ENCODE measurements around the gene FOXJ3.

The FOXJ3 gene

DNA sequence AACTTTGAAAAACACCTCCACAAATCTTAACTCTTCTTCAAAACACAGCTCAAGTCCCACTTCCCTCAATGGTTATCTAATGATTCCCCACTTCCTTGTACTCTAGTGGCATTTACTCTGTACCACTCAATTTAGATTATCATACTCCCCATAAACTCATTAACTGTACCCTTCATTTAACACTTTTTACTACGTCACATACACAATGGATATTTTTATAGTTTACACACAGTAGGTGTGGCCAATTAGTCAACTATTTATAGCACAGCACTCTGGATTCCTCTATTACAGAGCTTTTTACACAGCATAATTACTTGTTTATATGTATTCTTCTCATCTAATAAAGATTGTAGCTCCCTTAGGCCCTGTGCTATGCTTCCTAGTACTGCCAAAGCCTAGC lies 62.1 kb downstream of the FOXJ3 start:
- TF ChIP-seq, protein P1, sequence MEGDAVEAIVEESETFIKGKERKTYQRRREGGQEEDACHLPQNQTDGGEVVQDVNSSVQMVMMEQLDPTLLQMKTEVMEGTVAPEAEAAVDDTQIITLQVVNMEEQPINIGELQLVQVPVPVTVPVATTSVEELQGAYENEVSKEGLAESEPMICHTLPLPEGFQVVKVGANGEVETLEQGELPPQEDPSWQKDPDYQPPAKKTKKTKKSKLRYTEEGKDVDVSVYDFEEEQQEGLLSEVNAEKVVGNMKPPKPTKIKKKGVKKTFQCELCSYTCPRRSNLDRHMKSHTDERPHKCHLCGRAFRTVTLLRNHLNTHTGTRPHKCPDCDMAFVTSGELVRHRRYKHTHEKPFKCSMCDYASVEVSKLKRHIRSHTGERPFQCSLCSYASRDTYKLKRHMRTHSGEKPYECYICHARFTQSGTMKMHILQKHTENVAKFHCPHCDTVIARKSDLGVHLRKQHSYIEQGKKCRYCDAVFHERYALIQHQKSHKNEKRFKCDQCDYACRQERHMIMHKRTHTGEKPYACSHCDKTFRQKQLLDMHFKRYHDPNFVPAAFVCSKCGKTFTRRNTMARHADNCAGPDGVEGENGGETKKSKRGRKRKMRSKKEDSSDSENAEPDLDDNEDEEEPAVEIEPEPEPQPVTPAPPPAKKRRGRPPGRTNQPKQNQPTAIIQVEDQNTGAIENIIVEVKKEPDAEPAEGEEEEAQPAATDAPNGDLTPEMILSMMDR (conservative IDR thresholded peaks at IDR 0.05; ENCODE audit: low read depth, low read length) = no peak
- no peak for DNase-seq (ENCODE audit: low read depth)
- no peak overlapping the region for H3K4me3 ChIP-seq (ENCODE audit: low read depth, low read length)

DNA sequence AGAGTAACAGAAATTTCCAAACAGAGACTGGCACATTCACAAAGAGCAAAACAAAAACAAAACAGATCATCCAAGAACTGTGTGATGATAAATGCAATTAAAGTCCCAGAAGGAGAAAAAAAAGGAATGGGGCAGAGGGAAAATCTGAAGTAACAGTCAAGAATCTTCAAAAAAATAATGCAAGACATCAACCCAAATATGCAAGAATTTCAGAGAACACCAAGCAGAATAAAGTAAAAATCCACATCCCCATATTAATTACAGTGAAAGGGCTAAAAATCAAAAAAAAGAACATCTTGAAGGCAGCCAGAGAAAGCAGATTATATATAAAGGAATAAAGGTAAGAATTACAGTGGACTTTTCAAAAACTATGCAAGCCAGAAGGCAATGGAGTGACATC lies 67.1 kb downstream of the FOXJ3 start:
- no peak for DNase-seq (ENCODE audit: low read depth)
- no peak overlapping the region for H3K4me3 ChIP-seq (ENCODE audit: low read depth, low read length)
- TF ChIP-seq, protein P1 (conservative IDR thresholded peaks at IDR 0.05; ENCODE audit: low read depth, low read length) = no peak

DNA sequence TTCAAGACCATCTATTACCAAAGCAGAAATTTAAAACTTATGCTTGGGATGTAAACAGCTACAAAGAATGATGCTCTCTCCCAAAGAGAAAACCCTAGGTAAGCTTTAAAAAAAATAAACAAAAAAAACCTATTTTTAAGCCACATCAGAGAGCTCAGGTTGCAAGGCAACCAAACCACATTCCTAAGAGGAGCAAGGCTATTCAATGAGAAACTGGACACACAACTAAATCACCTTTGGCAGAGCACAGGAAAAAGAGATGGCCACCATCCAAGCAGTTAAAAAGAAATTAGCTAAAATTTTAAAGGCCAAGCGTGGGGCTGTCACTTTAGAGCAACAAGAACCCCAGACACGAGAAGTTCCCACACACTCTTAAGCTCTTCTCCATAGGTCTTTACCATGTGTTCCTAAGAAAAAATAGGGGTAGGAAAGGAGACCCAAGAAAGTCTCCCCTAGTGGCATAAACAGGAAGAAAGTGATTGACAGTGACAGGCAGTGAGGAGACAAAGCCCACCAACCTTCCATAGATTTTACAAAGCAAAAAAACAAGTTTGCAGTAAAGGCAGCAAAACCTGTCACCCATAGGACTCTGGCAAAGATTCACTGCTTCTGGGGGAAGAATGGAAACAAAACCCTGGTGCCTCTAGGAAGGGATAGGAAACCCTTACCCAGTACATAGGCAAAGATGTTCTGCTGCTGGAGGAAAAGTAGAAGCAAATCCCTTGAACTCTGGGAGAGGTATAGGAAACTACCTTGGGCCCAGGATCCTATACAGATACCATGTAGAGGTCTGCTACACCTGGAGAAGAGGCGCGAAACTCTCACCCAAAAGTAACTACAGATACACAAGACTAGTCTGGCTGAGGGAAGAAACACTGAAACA lies 68.5 kb downstream of the FOXJ3 start:
- DNase-seq (ENCODE audit: low read depth) = no peak
- TF ChIP-seq, protein P1 (conservative IDR thresholded peaks at IDR 0.05; ENCODE audit: low read depth, low read length) = no peak
- no peak overlapping the region for H3K4me3 ChIP-seq (ENCODE audit: low read depth, low read length)

DNA sequence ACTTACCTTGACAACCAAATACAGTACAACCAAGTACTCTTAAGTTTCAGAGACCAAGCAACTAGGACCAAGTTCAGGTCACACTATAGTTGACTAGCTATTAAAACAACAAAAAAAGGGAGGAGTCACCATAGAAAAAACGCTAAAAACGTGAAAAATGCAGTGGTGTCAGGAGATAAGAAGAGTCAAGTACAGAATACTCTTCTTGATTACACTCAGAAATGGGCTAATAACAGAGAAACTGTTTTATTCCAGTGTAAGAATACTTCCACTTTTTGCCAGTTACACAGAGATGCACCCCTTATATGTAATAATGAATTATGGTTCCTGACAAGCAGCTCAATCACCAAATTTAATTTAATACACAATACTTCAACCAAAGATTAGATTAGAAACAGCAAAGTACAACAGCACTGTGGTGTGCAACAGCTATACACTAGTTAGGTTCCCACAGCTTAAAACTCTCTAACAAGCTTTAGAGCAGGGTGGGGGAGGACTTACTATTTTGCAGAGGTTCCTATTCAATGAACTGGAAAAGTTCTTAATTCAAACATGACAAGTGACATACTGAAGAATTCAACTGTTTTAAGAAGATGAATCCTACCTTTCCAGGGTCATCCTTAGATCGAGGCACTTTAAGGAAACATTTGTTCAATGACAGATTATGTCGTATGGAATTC lies 70.4 kb downstream of the FOXJ3 start:
- no peak overlapping the region for H3K4me3 ChIP-seq (ENCODE audit: low read depth, low read length)
- no peak for DNase-seq (ENCODE audit: low read depth)
- TF ChIP-seq, protein P1 (conservative IDR thresholded peaks at IDR 0.05; ENCODE audit: low read depth, low read length) = no peak

DNA sequence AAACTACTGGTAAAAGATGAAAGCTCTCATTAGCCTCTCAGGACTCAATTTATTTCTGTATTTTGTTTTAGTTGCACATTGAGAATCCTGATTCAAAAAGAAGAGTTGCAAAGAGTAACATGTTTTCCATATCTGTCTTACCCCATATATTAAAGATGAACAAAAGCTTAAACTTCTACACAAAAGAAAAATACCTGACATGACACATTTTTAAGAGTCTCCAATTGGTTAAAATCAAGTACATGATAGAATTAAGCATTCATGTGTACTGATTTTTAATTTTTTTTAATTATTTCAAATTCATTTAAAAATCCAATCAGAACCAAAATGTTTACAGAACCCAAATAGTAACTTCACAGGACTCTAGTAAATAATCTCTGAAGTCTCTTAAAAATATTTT lies 72.0 kb downstream of the FOXJ3 start:
- TF ChIP-seq, protein P1 (conservative IDR thresholded peaks at IDR 0.05; ENCODE audit: low read depth, low read length) = no peak
- no peak overlapping the region for H3K4me3 ChIP-seq (ENCODE audit: low read depth, low read length)
- DNase-seq (ENCODE audit: low read depth) = no peak

DNA sequence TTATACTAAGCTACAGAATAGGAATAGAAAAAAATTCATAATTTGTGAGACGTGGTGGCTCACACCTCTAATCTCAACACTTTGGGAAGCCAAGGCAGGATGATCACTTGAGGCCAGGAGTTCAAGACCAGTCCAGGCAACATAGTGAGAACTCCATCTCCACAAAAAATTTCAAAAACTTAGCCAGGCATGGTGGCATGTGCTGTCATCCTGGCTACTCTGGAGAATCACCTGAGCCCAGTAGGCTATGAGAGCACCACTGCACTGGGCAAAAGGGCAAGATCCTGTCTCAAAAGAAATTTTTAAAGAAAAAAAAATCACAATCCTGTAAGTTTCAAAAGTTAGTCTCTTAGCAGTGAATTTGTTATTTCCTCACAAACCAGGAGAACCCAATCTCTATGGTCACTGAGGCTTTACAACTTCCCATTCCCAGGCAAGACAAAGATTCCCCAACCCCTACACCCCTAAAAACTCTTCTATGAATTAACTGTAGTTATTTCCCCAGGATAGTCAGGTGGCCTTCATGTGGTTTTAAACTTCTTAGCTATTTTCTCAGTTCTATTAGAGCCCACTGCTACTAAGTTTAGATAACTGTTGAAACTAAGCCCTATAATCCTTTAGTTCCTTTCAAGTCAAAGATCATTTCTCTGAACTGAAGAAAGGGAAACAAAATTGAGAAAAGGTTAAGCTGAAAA lies 74.5 kb downstream of the FOXJ3 start:
- H3K4me3 ChIP-seq (ENCODE audit: low read depth, low read length) = no peak overlapping the region
- DNase-seq (ENCODE audit: low read depth) = no peak
- TF ChIP-seq, protein P1 (conservative IDR thresholded peaks at IDR 0.05; ENCODE audit: low read depth, low read length) = no peak
